Measurements from ENCODE around the gene LXN. TPM values are rescaled to one million over a fixed set of nuclear protein-coding genes. Genes with fewer than 3 reads are reported as not detected.

The LXN gene
- total RNA-seq, 1 donor = 31.0 TPM

Small RNA genes within 50 kb of the gene (small RNA-seq; reads per million reads assigned to genes)
- gene AC025033.1 (not detected), gene AC080013.6 (not detected)

Other genes with a start within 250 kb of the LXN start
- 2.4 TPM for gene MLF1, start 101.5 kb downstream of the LXN start, total RNA-seq
- gene GFM1, start 28.1 kb downstream of the LXN start, total RNA-seq = 19.7 TPM
- 0.81 TPM for gene RARRES1, start 59.8 kb upstream of the LXN start, total RNA-seq
- 108 TPM for gene MFSD1, start 129.4 kb upstream of the LXN start, total RNA-seq